Neural cell (in vitro differentiated cells): ENCODE results near the gene PRDM15.

Experiments used
- CTCF ChIP-seq: fragments of 450-650 bp; IDR thresholded peaks from 2 replicates; pipeline ENCODE4 v1.5.1; 2014; ENCODE audit warnings: antibody characterized with exemption, mild to moderate bottlenecking, moderate library complexity; ENCODE audit not compliant: poor library complexity, severe bottlenecking
- EP300 ChIP-seq: fragments of 450-650 bp; conservative IDR thresholded peaks from 2 replicates; pipeline ENCODE4 v1.6.1; 2014; ENCODE audit warnings: antibody characterized with exemption, mild to moderate bottlenecking, moderate library complexity; ENCODE audit not compliant: poor library complexity, severe bottlenecking
- EZH2 ChIP-seq: fragments of 200-600, 300-800 bp; shearing (Covaris generic), sonication (generic); IDR thresholded peaks from 2 replicates; pipeline ENCODE4 v1.6.1; 2014; ENCODE audit warnings: antibody characterized with exemption, low read length, borderline replicate concordance, mild to moderate bottlenecking; ENCODE audit not compliant: insufficient read depth, poor library complexity, severe bottlenecking
- MXI1 ChIP-seq: fragments of 450-650 bp; conservative IDR thresholded peaks from 2 replicates; pipeline ENCODE4 v1.6.1; 2014; ENCODE audit warnings: antibody characterized with exemption, mild to moderate bottlenecking; ENCODE audit not compliant: poor library complexity, severe bottlenecking
- POLR2AphosphoS5 ChIP-seq: IDR thresholded peaks from 2 replicates; pipeline ENCODE4 v1.6.1; 2012
- RAD21 ChIP-seq: fragments of 450-650 bp; conservative IDR thresholded peaks from 2 replicates; pipeline ENCODE4 v1.6.1; 2014; ENCODE audit warnings: antibody characterized with exemption, mild to moderate bottlenecking, moderate library complexity
- REST ChIP-seq: IDR thresholded peaks from 2 replicates; pipeline ENCODE4 v1.6.1; 2012; ENCODE audit warnings: borderline replicate concordance
- SMC3 ChIP-seq: fragments of 450-650 bp; conservative IDR thresholded peaks from 2 replicates; pipeline ENCODE4 v1.6.1; 2014; ENCODE audit warnings: antibody characterized with exemption, mild to moderate bottlenecking, moderate library complexity; ENCODE audit not compliant: poor library complexity
- TAF1 ChIP-seq: IDR thresholded peaks from 2 replicates; pipeline ENCODE4 v1.6.1; 2012; ENCODE audit warnings: low read depth

DNA sequence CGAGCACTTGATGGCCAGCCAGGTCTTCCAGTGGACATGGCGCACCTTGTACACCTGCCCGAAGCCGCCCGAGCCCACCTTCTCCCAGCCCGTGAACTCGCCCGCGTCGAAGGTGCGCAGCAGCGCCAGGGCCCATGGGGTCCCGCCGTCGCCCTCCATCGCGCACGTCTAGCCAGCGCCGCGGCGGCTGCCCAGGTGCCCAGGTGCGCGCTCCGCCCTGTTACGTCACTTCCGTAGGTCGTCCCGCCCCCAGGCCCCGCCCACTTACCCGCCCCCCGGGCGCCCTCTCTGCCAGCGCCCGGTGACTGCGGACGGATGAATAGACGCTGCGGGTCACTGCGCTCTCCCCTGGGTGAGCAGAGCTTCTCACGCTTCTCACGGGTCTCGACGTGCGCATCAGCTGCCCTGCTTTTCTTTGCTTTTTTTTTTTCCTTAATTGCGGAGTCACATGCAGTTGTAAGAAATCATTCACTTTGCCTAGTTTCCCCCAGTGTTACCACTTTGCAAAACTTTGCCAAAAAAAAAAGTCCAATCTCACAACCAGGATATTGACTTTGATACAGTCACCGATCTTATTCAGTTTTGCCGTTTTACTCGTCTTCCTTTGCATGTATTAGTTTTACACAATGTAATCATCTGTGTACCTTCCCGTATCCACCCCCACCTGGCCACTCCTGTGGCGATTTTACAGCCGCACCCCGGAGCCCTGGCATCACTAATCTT is 112.1 kb downstream of the PRDM15 start, which contains the start of gene RIPK4:
- TF ChIP-seq EZH2: peak; percentile 8
- no peak for TF ChIP-seq CTCF
- no peak for TF ChIP-seq EP300
- TF ChIP-seq POLR2AphosphoS5: no peak
- no peak for TF ChIP-seq SMC3
- no peak for TF ChIP-seq RAD21
- TF ChIP-seq MXI1: no peak
- TF ChIP-seq TAF1: no peak
- no peak for TF ChIP-seq REST
